Measurements from ENCODE around the gene ICAM1. TPM values are rescaled to one million over a fixed set of nuclear protein-coding genes. Genes with fewer than 3 reads are reported as not detected.
A peak's percentile ranks its signal among the peaks of the same experiment; 100 is the strongest.

ICAM1 gene
- total RNA-seq, 4 donors from 2014 or later: 14.7 to 50.1 (median 43.1) TPM

GRCh38 chr19:10293637-10294367 is 22.9 kb downstream of the ICAM1 start:
- H3K9me3 ChIP-seq: no peaks in the 10 kb centered on the region
- no peak overlapping the region for H3K4me3 ChIP-seq
- peaks cover 0 to 74% (median 41%) of the 10 kb centered on the region in 4 donors for H3K4me1 ChIP-seq
- H3K27ac ChIP-seq: no peak overlapping the region
- H3K36me3 ChIP-seq: no peaks in the 10 kb centered on the region
- H3K27me3 ChIP-seq: peaks cover 3 to 97% of the 10 kb centered on the region in 2 donors
- WGBS, 2 donors: 17 to 24% methylated on average over 40 to 43 of the region's 49 CpGs
- DNase-seq (ENCODE audit: low spot score in 2 of 2): no peak
- TF ChIP-seq, protein P1, sequence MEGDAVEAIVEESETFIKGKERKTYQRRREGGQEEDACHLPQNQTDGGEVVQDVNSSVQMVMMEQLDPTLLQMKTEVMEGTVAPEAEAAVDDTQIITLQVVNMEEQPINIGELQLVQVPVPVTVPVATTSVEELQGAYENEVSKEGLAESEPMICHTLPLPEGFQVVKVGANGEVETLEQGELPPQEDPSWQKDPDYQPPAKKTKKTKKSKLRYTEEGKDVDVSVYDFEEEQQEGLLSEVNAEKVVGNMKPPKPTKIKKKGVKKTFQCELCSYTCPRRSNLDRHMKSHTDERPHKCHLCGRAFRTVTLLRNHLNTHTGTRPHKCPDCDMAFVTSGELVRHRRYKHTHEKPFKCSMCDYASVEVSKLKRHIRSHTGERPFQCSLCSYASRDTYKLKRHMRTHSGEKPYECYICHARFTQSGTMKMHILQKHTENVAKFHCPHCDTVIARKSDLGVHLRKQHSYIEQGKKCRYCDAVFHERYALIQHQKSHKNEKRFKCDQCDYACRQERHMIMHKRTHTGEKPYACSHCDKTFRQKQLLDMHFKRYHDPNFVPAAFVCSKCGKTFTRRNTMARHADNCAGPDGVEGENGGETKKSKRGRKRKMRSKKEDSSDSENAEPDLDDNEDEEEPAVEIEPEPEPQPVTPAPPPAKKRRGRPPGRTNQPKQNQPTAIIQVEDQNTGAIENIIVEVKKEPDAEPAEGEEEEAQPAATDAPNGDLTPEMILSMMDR (IDR thresholded peaks at IDR 0.05): no peak
- TF ChIP-seq EP300 (IDR thresholded peaks at IDR 0.05) (no peak), POLR2A (IDR thresholded peaks at IDR 0.05) (no peak)

DNA sequence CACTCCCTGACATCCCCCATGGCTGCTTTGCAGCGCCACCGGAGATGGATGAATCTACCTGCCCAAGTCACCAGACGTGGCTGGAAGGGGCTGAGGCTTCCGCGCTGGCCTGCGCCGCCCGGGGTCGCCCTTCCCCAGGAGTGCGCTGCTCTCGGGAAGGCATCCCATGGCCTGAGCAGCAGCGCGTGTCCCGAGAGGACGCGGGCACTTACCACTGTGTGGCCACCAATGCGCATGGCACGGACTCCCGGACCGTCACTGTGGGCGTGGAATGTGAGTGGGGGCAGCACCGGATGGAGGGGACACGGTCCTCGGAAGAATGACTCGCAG is 23.4 kb downstream of the ICAM1 start:
- no peaks in the 10 kb centered on the region for H3K36me3 ChIP-seq
- peaks cover 3 to 96% of the 10 kb centered on the region in 2 donors for H3K27me3 ChIP-seq
- 6 to 20% methylated on average over 12 to 20 of the region's 25 CpGs for WGBS, 2 donors
- peaks cover 0 to 68% (median 35%) of the 10 kb centered on the region in 4 donors for H3K4me1 ChIP-seq
- no peak overlapping the region for H3K4me3 ChIP-seq
- H3K27ac ChIP-seq: no peak overlapping the region
- TF ChIP-seq POLR2A (IDR thresholded peaks at IDR 0.05): no peak
- no peak for TF ChIP-seq EP300 (IDR thresholded peaks at IDR 0.05)
- TF ChIP-seq, protein P1 (IDR thresholded peaks at IDR 0.05): no peak
- H3K9me3 ChIP-seq: no peaks in the 10 kb centered on the region
- no peak for DNase-seq (ENCODE audit: low spot score in 2 of 2)

DNA sequence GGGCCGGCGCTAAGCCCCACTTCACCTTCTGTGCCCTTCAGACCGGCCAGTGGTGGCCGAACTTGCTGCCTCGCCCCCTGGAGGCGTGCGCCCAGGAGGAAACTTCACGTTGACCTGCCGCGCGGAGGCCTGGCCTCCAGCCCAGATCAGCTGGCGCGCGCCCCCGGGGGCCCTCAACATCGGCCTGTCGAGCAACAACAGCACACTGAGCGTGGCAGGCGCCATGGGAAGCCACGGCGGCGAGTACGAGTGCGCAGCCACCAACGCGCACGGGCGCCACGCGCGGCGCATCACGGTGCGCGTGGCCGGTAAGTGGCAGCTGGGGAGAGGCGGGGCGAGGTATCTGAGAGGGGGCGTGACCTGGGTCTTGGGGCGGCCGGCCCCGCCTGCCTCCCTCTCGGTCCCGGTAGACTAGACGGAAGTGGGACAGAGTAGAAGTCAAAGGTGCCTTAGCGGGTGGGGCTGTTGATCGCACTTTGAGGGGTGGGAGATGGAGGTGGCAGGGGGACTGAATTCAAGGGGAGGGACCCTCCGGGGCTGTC is 24.5 kb downstream of the ICAM1 start:
- 0 to 1% methylated on average over 16 to 22 of the region's 48 CpGs for WGBS, 2 donors
- H3K36me3 ChIP-seq: no peaks in the 10 kb centered on the region
- H3K27me3 ChIP-seq: peaks cover 3 to 96% of the 10 kb centered on the region in 2 donors
- no peak for TF ChIP-seq POLR2A (IDR thresholded peaks at IDR 0.05)
- TF ChIP-seq EP300 (IDR thresholded peaks at IDR 0.05): no peak
- TF ChIP-seq, protein P1 (IDR thresholded peaks at IDR 0.05): no peak
- H3K9me3 ChIP-seq: no peaks in the 10 kb centered on the region
- H3K27ac ChIP-seq: no peak overlapping the region
- no peak for DNase-seq (ENCODE audit: low spot score in 2 of 2)
- peaks cover 0 to 58% (median 26%) of the 10 kb centered on the region in 4 donors for H3K4me1 ChIP-seq
- peak overlapping the region in 2 of 4 donors; percentile 9 to 15 for H3K4me3 ChIP-seq

- Histone ChIP-seq H3K27me3 (peaks cover 3 to 96% of the 10 kb centered on the region in 2 donors), H3K9me3 (no peaks in the 10 kb centered on the region), H3K4me1 (peaks cover 0 to 52% (median 20%) of the 10 kb centered on the region in 4 donors), H3K36me3 (no peaks in the 10 kb centered on the region), H3K27ac (no peak overlapping the region), H3K4me3 (peak overlapping the region in 2 of 4 donors; percentile 9 to 15)
- TF ChIP-seq EP300 (IDR thresholded peaks at IDR 0.05): no peak
- TF ChIP-seq, protein P1 (IDR thresholded peaks at IDR 0.05): no peak
- no peak for TF ChIP-seq POLR2A (IDR thresholded peaks at IDR 0.05)
- 7 to 19% methylated on average over 28 to 31 of the region's 58 CpGs for WGBS, 2 donors
- DNase-seq (ENCODE audit: low spot score in 2 of 2): no peak
Observed at GRCh38 chr19:10295847-10296591, 25.1 kb downstream of the ICAM1 start.
